B cell (primary cell): Measurements from ENCODE around the gene CEP128. TPM values are rescaled to one million over a fixed set of nuclear protein-coding genes. Genes with fewer than 3 reads are reported as not detected.

Experiments used
- ATAC-seq: fragments of 200-7000 bp; cut with Tn5 transposase; one replicate; pipeline ENCODE4 v1.10.0; 2021; ENCODE audit warnings: low read depth, mild to moderate bottlenecking, moderate number of reproducible peaks, moderate library complexity
- CTCF ChIA-PET: fragments of 350-600 bp; sonication (Branson Sonifier 250); formaldehyde crosslinking; loops from one replicate; lab custom pipeline; 2021; ENCODE audit warnings: antibody characterized with exemption, inconsistent platforms; lab: Charles Lee
- POLR2A ChIA-PET: fragments of 350-600 bp; sonication (Branson Sonifier 250); formaldehyde crosslinking; loops from one replicate; lab custom pipeline; 2021; ENCODE audit warnings: antibody characterized with exemption; lab: Charles Lee
- DNase-seq: peaks from one replicate; pipeline ENCODE4 v3.0.0; 2013
- H2AFZ ChIP-seq: 2 replicates; pipeline ENCODE4 v1.6.1; 2012; ENCODE audit warnings: mild to moderate bottlenecking, low read depth, low read length; ENCODE audit not compliant: insufficient read depth, poor library complexity, severe bottlenecking
- H3K27ac ChIP-seq, 2 donors: 1 replicate in 1 of 2; 2 replicates in 1 of 2; pipeline ENCODE4 v1.5.1; 2012 to 2013; ENCODE audit warnings: low read length in 2 of 2, mild to moderate bottlenecking in 2 of 2, moderate library complexity in 1 of 2
- H3K27me3 ChIP-seq, 4 experiments: fragments of 200-600 bp in 1 of 4; sonication (generic) in 1 of 4; replicated peaks in 1 of 4; 1 replicate in 2 of 4; 2 replicates in 2 of 4; pipeline versions ENCODE4 v1.6.1 to v1.7.0; 2013 to 2016; ENCODE audit warnings: low read length in 3 of 4, mild to moderate bottlenecking in 2 of 4, mixed read lengths in 1 of 4, moderate library complexity in 1 of 4; ENCODE audit not compliant: insufficient read depth in 4 of 4, control insufficient read depth in 3 of 4; ENCODE audit errors: control extremely low read depth in 1 of 4
- H3K36me3 ChIP-seq, 2 experiments: replicated peaks in 1 of 2; 1 replicate in 1 of 2; 2 replicates in 1 of 2; pipeline versions ENCODE4 v1.6.1 to v1.7.1; 2013; ENCODE audit warnings: low read length in 1 of 2; ENCODE audit not compliant: insufficient read depth in 2 of 2, control insufficient read depth in 1 of 2; ENCODE audit errors: control extremely low read depth in 1 of 2, extremely low read depth in 1 of 2
- H3K4me1 ChIP-seq, 2 donors: fragments of 200-600 bp in 1 of 2; sonication (generic) in 1 of 2; 1 replicate in 1 of 2; 2 replicates in 1 of 2; pipeline versions ENCODE4 v1.5.1 to v1.6.1; 2013 to 2017; ENCODE audit warnings: low read length in 2 of 2; ENCODE audit not compliant: control insufficient read depth in 2 of 2, insufficient read depth in 2 of 2
- H3K4me2 ChIP-seq: replicated peaks from 2 replicates; pipeline ENCODE3; 2012; ENCODE audit warnings: mild to moderate bottlenecking, low read depth, low read length; ENCODE audit not compliant: poor library complexity, severe bottlenecking
- H3K4me3 ChIP-seq, 5 experiments: fragments of 200-600 bp in 1 of 5; sonication (generic) in 1 of 5; 1 replicate in 3 of 5; 2 replicates in 2 of 5; pipeline versions ENCODE4 v1.5.1 to v1.7.0; 2011 to 2016; ENCODE audit warnings: low read length in 4 of 5, mild to moderate bottlenecking in 4 of 5, low read depth in 2 of 5, control low read depth in 1 of 5, moderate library complexity in 1 of 5; ENCODE audit not compliant: insufficient read depth in 1 of 5; ENCODE audit errors: control extremely low read depth in 1 of 5, extremely low read depth in 1 of 5
- H3K79me2 ChIP-seq: fragments of 200-600 bp; sonication (generic); one replicate; pipeline ENCODE4 v1.6.0; 2016; ENCODE audit warnings: low read length; ENCODE audit not compliant: control insufficient read depth, insufficient read depth
- H3K9ac ChIP-seq: fragments of 200-600 bp; sonication (generic); 2 replicates; pipeline ENCODE4 v1.6.1; 2017; ENCODE audit warnings: mild to moderate bottlenecking, low read length, moderate library complexity
- H3K9me3 ChIP-seq, 3 donors: one replicate each; pipeline versions ENCODE4 v1.6.1 to v1.7.1; 2013; ENCODE audit warnings: low read length in 2 of 3; ENCODE audit not compliant: control insufficient read depth in 2 of 3, insufficient read depth in 1 of 3; ENCODE audit errors: control extremely low read depth in 1 of 3
- H4K20me1 ChIP-seq: 2 replicates; pipeline ENCODE4 v1.6.0; 2012; ENCODE audit warnings: mild to moderate bottlenecking, low read length; ENCODE audit not compliant: insufficient read depth, control insufficient read depth, poor library complexity, severe bottlenecking
- H3K27ac Mint-ChIP-seq: one replicate; pipeline ENCODE4 v1.8.0; 2021; ENCODE audit warnings: mixed read lengths
- H3K27me3 Mint-ChIP-seq: one replicate; pipeline ENCODE4 v1.8.0; 2021; ENCODE audit warnings: mixed read lengths
- H3K4me1 Mint-ChIP-seq: one replicate; pipeline ENCODE4 v1.8.0; 2021; ENCODE audit warnings: mixed read lengths
- H3K4me3 Mint-ChIP-seq: one replicate; pipeline ENCODE4 v1.8.0; 2021; ENCODE audit warnings: mixed read lengths
- H3K9me3 Mint-ChIP-seq: one replicate; pipeline ENCODE4 v1.8.0; 2022; ENCODE audit warnings: mixed read lengths; ENCODE audit not compliant: insufficient read depth
- EZH2 ChIP-seq: IDR thresholded peaks from 2 replicates; pipeline ENCODE4 v1.6.1; 2012; ENCODE audit warnings: borderline replicate concordance, low read depth, mild to moderate bottlenecking, moderate library complexity, low read length; ENCODE audit not compliant: insufficient read depth, poor library complexity, severe bottlenecking
- WGBS: methylation state at CpG from one replicate; pipeline ENCODE4 v1.1.5; 2013; ENCODE audit warnings: missing lambda C conversion rate; ENCODE audit not compliant: insufficient coverage; 5-methylcytosine and 5-hydroxymethylcytosine counted together
- intact Hi-C: fragments of 100-400 bp; cut with micrococcal nuclease; formaldehyde crosslinking; loops from one replicate; pipeline ENCODE4 v1.10.0; 2022
- polyA plus RNA-seq: library from polyadenylated mRNA; depleted of rRNA; stranded (reverse); fragments of >200 nt; gene quantifications from 2 replicates; pipeline ENCODE4 v1.2.3, GENCODE V29; 2012
- total RNA-seq, 2 donors: library from RNA; stranded (reverse); fragments of 120-200 nt in 1 of 2; gene quantifications; 1 replicate in 1 of 2; 2 replicates in 1 of 2; pipeline versions ENCODE4 v1.2.3 to v1.2.4, GENCODE V29; 2013 to 2022
- TF ChIP-seq, protein P1 (sequence below): fragments of 200-600 bp; IDR thresholded peaks from one replicate; pipeline ENCODE4 v1.8.0; 2022; ENCODE audit warnings: antibody characterized with exemption, mild to moderate bottlenecking

The CEP128 gene
- total and polyA plus RNA-seq, 2 donors (not counting 1 experiment from before 2014, with no cell fraction given), result 1.1 to 31.6 TPM

- no peak overlapping the region for H3K9ac ChIP-seq
- no peak overlapping the region for H2AFZ ChIP-seq
- no peaks in the 10 kb centered on the region for H3K27me3 Mint-ChIP-seq
- H3K4me1 Mint-ChIP-seq, result no peaks in the 10 kb centered on the region
- ATAC-seq (no peak), DNase-seq (no peak)
- WGBS, result 87% methylated on average over 12 of the region's 15 CpGs
- H3K27ac ChIP-seq, result no peak overlapping the region
- H3K4me3 Mint-ChIP-seq, result no peak overlapping the region
- H4K20me1 ChIP-seq, result no peaks in the 10 kb centered on the region
- H3K9me3 Mint-ChIP-seq, result no peaks in the 10 kb centered on the region
- no peaks in the 10 kb centered on the region for H3K4me1 ChIP-seq
- no peaks in the 10 kb centered on the region for H3K79me2 ChIP-seq
- TF ChIP-seq, protein P1, sequence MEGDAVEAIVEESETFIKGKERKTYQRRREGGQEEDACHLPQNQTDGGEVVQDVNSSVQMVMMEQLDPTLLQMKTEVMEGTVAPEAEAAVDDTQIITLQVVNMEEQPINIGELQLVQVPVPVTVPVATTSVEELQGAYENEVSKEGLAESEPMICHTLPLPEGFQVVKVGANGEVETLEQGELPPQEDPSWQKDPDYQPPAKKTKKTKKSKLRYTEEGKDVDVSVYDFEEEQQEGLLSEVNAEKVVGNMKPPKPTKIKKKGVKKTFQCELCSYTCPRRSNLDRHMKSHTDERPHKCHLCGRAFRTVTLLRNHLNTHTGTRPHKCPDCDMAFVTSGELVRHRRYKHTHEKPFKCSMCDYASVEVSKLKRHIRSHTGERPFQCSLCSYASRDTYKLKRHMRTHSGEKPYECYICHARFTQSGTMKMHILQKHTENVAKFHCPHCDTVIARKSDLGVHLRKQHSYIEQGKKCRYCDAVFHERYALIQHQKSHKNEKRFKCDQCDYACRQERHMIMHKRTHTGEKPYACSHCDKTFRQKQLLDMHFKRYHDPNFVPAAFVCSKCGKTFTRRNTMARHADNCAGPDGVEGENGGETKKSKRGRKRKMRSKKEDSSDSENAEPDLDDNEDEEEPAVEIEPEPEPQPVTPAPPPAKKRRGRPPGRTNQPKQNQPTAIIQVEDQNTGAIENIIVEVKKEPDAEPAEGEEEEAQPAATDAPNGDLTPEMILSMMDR, result no peak
- TF ChIP-seq EZH2, result no peak
- no peak overlapping the region for H3K27ac Mint-ChIP-seq
- H3K9me3 ChIP-seq, result peaks cover 0 to 4% (median 0%) of the 10 kb centered on the region in 3 donors
- no peaks in the 10 kb centered on the region for H3K27me3 ChIP-seq
- no peaks in the 10 kb centered on the region for H3K36me3 ChIP-seq
- no peak overlapping the region for H3K4me3 ChIP-seq
- intact Hi-C loops, result no loop called here
- no peak overlapping the region for H3K4me2 ChIP-seq
- ChIA-PET CTCF (no interaction called here), POLR2A (no interaction called here)
These were observed 476.9 kb downstream of the CEP128 start for GRCh38 chr14:80464531-80465149.

- 100% methylated on average over 1 of the region's 1 CpG for WGBS
- no peak overlapping the region for H3K4me2 ChIP-seq
- H3K4me3 Mint-ChIP-seq, result no peak overlapping the region
- no peak for DNase-seq
- no peaks in the 10 kb centered on the region for H3K36me3 ChIP-seq
- no peaks in the 10 kb centered on the region for H3K9me3 ChIP-seq
- TF ChIP-seq, protein P1, result no peak
- no peak for TF ChIP-seq EZH2
- no peak overlapping the region for H3K9ac ChIP-seq
- no peaks in the 10 kb centered on the region for H3K79me2 ChIP-seq
- CTCF ChIA-PET, result no interaction called here
- intact Hi-C loops, result no loop called here
- H3K9me3 Mint-ChIP-seq, result peaks cover 3% of the 10 kb centered on the region
- no peaks in the 10 kb centered on the region for H4K20me1 ChIP-seq
- no peaks in the 10 kb centered on the region for H3K4me1 ChIP-seq
- H2AFZ ChIP-seq, result no peak overlapping the region
- H3K27me3 Mint-ChIP-seq, result no peaks in the 10 kb centered on the region
- no peaks in the 10 kb centered on the region for H3K4me1 Mint-ChIP-seq
- no peak overlapping the region for H3K27ac Mint-ChIP-seq
- H3K27me3 ChIP-seq, result no peaks in the 10 kb centered on the region
- H3K4me3 ChIP-seq, result no peak overlapping the region
- no peak overlapping the region for H3K27ac ChIP-seq
- ATAC-seq, result no peak
- POLR2A ChIA-PET, result no interaction called here
These were observed 485.3 kb downstream of the CEP128 start for GRCh38 chr14:80456209-80456608.
